Raji (cell line): ENCODE data around the gene TPCN1.

Experiments
- POLR2A ChIP-seq: IDR thresholded peaks from 2 replicates; pipeline ENCODE4 v1.6.1; 2011; ENCODE audit warnings: low read depth, low read length, control low read depth; ENCODE audit not compliant: insufficient read depth

TPCN1 gene

GRCh38 chr12:113230315-113231234, 9.3 kb downstream of the TPCN1 start:
- no peak for TF ChIP-seq POLR2A

GRCh38 chr12:113231235-113232088, 10.2 kb downstream of the TPCN1 start:
- TF ChIP-seq POLR2A, result no peak

- no peak for TF ChIP-seq POLR2A
Measured at GRCh38 chr12:113232089-113232839, 11.0 kb downstream of the TPCN1 start.

- TF ChIP-seq POLR2A, result no peak
Measured at GRCh38 chr12:113232840-113233585, 11.7 kb downstream of the TPCN1 start.

- no peak for TF ChIP-seq POLR2A
Measured at GRCh38 chr12:113233967-113234366, 12.7 kb downstream of the TPCN1 start.

- no peak for TF ChIP-seq POLR2A
Measured at GRCh38 chr12:113234483-113234882, 13.2 kb downstream of the TPCN1 start.

GRCh38 chr12:113235976-113236375, 14.7 kb downstream of the TPCN1 start:
- no peak for TF ChIP-seq POLR2A

- TF ChIP-seq POLR2A, result no peak
Measured at GRCh38 chr12:113236539-113237399, 15.5 kb downstream of the TPCN1 start.

GRCh38 chr12:113237748-113238147, 16.5 kb downstream of the TPCN1 start:
- no peak for TF ChIP-seq POLR2A

- no peak for TF ChIP-seq POLR2A
Measured at GRCh38 chr12:113238309-113238708, 17.0 kb downstream of the TPCN1 start.

- TF ChIP-seq POLR2A, result no peak
Measured at GRCh38 chr12:113239288-113239771, 18.1 kb downstream of the TPCN1 start.

- no peak for TF ChIP-seq POLR2A
Measured at GRCh38 chr12:113239811-113240331, 18.6 kb downstream of the TPCN1 start.

GRCh38 chr12:113240395-113240794, 19.1 kb downstream of the TPCN1 start:
- TF ChIP-seq POLR2A, result no peak

- no peak for TF ChIP-seq POLR2A
Measured at GRCh38 chr12:113241191-113242025, 20.1 kb downstream of the TPCN1 start.
